ENCODE measurements around the gene TSEN15.

TSEN15 gene

DNA sequence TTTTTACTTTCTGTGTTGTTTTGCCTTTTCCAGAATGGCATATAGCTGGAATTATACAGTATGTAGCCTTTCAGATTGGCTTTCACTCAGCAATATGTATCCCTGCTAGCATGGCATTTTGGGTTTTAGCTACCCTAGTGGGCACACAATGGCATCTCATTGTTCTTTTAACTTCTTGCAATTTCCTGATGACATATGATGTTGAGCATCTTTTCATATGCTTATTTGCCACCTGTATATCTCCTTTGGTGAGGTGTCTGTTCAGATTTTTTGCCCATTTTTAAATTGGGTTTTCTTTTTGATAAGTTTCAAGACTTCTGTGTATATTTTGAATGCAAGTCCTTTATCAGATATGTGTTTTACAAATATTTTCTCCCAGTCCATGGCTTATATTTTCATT, 14.0 kb downstream of the TSEN15 start (continued):
- TF ChIP-seq, protein P1, sequence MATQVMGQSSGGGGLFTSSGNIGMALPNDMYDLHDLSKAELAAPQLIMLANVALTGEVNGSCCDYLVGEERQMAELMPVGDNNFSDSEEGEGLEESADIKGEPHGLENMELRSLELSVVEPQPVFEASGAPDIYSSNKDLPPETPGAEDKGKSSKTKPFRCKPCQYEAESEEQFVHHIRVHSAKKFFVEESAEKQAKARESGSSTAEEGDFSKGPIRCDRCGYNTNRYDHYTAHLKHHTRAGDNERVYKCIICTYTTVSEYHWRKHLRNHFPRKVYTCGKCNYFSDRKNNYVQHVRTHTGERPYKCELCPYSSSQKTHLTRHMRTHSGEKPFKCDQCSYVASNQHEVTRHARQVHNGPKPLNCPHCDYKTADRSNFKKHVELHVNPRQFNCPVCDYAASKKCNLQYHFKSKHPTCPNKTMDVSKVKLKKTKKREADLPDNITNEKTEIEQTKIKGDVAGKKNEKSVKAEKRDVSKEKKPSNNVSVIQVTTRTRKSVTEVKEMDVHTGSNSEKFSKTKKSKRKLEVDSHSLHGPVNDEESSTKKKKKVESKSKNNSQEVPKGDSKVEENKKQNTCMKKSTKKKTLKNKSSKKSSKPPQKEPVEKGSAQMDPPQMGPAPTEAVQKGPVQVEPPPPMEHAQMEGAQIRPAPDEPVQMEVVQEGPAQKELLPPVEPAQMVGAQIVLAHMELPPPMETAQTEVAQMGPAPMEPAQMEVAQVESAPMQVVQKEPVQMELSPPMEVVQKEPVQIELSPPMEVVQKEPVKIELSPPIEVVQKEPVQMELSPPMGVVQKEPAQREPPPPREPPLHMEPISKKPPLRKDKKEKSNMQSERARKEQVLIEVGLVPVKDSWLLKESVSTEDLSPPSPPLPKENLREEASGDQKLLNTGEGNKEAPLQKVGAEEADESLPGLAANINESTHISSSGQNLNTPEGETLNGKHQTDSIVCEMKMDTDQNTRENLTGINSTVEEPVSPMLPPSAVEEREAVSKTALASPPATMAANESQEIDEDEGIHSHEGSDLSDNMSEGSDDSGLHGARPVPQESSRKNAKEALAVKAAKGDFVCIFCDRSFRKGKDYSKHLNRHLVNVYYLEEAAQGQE (tag by site-specific recombination; IDR thresholded peaks at IDR 0.05), result no peak
- no peak for TF ChIP-seq ZNF623 (tag by site-specific recombination; IDR thresholded peaks at IDR 0.05)
- no peak for TF ChIP-seq ZNF521 (tag by site-specific recombination; IDR thresholded peaks at IDR 0.05)
- TF ChIP-seq, protein P2, sequence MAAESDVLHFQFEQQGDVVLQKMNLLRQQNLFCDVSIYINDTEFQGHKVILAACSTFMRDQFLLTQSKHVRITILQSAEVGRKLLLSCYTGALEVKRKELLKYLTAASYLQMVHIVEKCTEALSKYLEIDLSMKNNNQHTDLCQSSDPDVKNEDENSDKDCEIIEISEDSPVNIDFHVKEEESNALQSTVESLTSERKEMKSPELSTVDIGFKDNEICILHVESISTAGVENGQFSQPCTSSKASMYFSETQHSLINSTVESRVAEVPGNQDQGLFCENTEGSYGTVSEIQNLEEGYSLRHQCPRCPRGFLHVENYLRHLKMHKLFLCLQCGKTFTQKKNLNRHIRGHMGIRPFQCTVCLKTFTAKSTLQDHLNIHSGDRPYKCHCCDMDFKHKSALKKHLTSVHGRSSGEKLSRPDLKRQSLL (tag by site-specific recombination; IDR thresholded peaks at IDR 0.05), result no peak
- TF ChIP-seq SP2 (tag by site-specific recombination; IDR thresholded peaks at IDR 0.05), result no peak
- no peak for TF ChIP-seq IKZF3 (tag by site-specific recombination; IDR thresholded peaks at IDR 0.05)
- no peak for TF ChIP-seq ZNF426 (tag by site-specific recombination; IDR thresholded peaks at IDR 0.05)

DNA sequence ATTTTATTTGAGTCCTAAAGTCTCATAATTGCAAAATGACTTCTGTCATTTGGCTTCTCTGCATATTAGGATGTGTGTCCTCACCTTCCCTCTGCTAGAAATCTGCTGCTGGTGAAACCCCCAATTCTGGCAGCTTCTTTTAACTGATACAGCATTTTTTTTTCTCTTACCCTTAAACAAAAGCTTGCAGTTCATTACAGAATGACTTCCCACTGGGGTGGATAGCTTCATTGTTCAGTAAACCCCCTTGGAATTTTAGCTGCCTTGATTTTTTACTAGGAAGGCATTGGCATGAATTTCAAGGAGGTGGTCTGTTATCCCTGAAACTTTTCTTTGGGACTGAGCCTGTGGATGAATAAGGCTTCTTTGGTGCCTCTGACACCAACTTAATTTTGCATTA, 16.8 kb downstream of the TSEN15 start:
- ChIA-PET POLR2A (no interaction called here), CTCF (interaction anchor here (0.6 kb wide), 1 partner anchor 152 kb away, joined by 3 read pairs; no protein-coding TSS in a partner anchor)
- Histone ChIP-seq H3K9me3 (ENCODE audit: control insufficient read depth, insufficient read depth, low read depth, low read length) (no peaks in the 10 kb centered on the region), H3K4me1 (ENCODE audit: control insufficient read depth, insufficient read depth, low read length) (no peaks in the 10 kb centered on the region), H3K36me3 (ENCODE audit: control insufficient read depth in 2 of 2, insufficient read depth in 1 of 2, low read length in 2 of 2) (peaks cover 0 to 6% of the 10 kb centered on the region in 2 experiments; a peak in 2 of 3 replicates), H3K27ac (ENCODE audit: extremely low read depth, low read depth, low read length) (no peak overlapping the region), H3K4me3 (ENCODE audit: low read depth, low read length) (no peak overlapping the region)
- no peak for TF ChIP-seq EGR2 (tag by site-specific recombination; IDR thresholded peaks at IDR 0.05; ENCODE audit: low read depth)
- no peak for TF ChIP-seq ZNF549 (tag by site-specific recombination; IDR thresholded peaks at IDR 0.05)
- TF ChIP-seq ZNF501 (tag by site-specific recombination; IDR thresholded peaks at IDR 0.05), result no peak
- no peak for TF ChIP-seq ZNF140 (tag by site-specific recombination; IDR thresholded peaks at IDR 0.05)
- no peak for TF ChIP-seq ZNF221 (tag by site-specific recombination; IDR thresholded peaks at IDR 0.05; ENCODE audit: borderline replicate concordance)
- TF ChIP-seq, protein P3, sequence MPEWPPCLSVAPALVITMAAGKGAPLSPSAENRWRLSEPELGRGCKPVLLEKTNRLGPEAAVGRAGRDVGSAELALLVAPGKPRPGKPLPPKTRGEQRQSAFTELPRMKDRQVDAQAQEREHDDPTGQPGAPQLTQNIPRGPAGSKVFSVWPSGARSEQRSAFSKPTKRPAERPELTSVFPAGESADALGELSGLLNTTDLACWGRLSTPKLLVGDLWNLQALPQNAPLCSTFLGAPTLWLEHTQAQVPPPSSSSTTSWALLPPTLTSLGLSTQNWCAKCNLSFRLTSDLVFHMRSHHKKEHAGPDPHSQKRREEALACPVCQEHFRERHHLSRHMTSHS (tag by site-specific recombination; IDR thresholded peaks at IDR 0.05), result no peak
- TF ChIP-seq, protein P4, sequence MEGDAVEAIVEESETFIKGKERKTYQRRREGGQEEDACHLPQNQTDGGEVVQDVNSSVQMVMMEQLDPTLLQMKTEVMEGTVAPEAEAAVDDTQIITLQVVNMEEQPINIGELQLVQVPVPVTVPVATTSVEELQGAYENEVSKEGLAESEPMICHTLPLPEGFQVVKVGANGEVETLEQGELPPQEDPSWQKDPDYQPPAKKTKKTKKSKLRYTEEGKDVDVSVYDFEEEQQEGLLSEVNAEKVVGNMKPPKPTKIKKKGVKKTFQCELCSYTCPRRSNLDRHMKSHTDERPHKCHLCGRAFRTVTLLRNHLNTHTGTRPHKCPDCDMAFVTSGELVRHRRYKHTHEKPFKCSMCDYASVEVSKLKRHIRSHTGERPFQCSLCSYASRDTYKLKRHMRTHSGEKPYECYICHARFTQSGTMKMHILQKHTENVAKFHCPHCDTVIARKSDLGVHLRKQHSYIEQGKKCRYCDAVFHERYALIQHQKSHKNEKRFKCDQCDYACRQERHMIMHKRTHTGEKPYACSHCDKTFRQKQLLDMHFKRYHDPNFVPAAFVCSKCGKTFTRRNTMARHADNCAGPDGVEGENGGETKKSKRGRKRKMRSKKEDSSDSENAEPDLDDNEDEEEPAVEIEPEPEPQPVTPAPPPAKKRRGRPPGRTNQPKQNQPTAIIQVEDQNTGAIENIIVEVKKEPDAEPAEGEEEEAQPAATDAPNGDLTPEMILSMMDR (tag by site-specific recombination; IDR thresholded peaks at IDR 0.05), result no peak
- no peak for TF ChIP-seq ZNF157 (tag by site-specific recombination; IDR thresholded peaks at IDR 0.05)
- TF ChIP-seq, protein P5, sequence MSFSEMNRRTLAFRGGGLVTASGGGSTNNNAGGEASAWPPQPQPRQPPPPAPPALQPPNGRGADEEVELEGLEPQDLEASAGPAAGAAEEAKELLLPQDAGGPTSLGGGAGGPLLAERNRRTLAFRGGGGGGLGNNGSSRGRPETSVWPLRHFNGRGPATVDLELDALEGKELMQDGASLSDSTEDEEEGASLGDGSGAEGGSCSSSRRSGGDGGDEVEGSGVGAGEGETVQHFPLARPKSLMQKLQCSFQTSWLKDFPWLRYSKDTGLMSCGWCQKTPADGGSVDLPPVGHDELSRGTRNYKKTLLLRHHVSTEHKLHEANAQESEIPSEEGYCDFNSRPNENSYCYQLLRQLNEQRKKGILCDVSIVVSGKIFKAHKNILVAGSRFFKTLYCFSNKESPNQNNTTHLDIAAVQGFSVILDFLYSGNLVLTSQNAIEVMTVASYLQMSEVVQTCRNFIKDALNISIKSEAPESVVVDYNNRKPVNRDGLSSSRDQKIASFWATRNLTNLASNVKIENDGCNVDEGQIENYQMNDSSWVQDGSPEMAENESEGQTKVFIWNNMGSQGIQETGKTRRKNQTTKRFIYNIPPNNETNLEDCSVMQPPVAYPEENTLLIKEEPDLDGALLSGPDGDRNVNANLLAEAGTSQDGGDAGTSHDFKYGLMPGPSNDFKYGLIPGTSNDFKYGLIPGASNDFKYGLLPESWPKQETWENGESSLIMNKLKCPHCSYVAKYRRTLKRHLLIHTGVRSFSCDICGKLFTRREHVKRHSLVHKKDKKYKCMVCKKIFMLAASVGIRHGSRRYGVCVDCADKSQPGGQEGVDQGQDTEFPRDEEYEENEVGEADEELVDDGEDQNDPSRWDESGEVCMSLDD (tag by site-specific recombination; IDR thresholded peaks at IDR 0.05), result no peak
- no peak for TF ChIP-seq ZNF121 (tag by site-specific recombination; IDR thresholded peaks at IDR 0.05)
- no peak for TF ChIP-seq ZNF677 (tag by site-specific recombination; IDR thresholded peaks at IDR 0.05)
- TF ChIP-seq, protein P6, sequence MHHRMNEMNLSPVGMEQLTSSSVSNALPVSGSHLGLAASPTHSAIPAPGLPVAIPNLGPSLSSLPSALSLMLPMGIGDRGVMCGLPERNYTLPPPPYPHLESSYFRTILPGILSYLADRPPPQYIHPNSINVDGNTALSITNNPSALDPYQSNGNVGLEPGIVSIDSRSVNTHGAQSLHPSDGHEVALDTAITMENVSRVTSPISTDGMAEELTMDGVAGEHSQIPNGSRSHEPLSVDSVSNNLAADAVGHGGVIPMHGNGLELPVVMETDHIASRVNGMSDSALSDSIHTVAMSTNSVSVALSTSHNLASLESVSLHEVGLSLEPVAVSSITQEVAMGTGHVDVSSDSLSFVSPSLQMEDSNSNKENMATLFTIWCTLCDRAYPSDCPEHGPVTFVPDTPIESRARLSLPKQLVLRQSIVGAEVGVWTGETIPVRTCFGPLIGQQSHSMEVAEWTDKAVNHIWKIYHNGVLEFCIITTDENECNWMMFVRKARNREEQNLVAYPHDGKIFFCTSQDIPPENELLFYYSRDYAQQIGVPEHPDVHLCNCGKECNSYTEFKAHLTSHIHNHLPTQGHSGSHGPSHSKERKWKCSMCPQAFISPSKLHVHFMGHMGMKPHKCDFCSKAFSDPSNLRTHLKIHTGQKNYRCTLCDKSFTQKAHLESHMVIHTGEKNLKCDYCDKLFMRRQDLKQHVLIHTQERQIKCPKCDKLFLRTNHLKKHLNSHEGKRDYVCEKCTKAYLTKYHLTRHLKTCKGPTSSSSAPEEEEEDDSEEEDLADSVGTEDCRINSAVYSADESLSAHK (tag by site-specific recombination; IDR thresholded peaks at IDR 0.05), result no peak
- TF ChIP-seq, protein P7, sequence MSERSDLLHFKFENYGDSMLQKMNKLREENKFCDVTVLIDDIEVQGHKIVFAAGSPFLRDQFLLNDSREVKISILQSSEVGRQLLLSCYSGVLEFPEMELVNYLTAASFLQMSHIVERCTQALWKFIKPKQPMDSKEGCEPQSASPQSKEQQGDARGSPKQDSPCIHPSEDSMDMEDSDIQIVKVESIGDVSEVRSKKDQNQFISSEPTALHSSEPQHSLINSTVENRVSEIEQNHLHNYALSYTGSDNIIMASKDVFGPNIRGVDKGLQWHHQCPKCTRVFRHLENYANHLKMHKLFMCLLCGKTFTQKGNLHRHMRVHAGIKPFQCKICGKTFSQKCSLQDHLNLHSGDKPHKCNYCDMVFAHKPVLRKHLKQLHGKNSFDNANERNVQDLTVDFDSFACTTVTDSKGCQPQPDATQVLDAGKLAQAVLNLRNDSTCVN (tag by site-specific recombination; optimal IDR thresholded peaks at IDR 0.05), result no peak
- no peak for TF ChIP-seq GLI4 (tag by site-specific recombination; IDR thresholded peaks at IDR 0.05)
- TF ChIP-seq ZNF596 (tag by site-specific recombination; IDR thresholded peaks at IDR 0.05), result no peak
- no peak for TF ChIP-seq ZNF660 (tag by site-specific recombination; IDR thresholded peaks at IDR 0.05)
- TF ChIP-seq ZXDB (tag by site-specific recombination; IDR thresholded peaks at IDR 0.05), result no peak

All from HEK293 (cell line).